Measurements from ENCODE around the gene NLRP8.

Gene NLRP8

DNA sequence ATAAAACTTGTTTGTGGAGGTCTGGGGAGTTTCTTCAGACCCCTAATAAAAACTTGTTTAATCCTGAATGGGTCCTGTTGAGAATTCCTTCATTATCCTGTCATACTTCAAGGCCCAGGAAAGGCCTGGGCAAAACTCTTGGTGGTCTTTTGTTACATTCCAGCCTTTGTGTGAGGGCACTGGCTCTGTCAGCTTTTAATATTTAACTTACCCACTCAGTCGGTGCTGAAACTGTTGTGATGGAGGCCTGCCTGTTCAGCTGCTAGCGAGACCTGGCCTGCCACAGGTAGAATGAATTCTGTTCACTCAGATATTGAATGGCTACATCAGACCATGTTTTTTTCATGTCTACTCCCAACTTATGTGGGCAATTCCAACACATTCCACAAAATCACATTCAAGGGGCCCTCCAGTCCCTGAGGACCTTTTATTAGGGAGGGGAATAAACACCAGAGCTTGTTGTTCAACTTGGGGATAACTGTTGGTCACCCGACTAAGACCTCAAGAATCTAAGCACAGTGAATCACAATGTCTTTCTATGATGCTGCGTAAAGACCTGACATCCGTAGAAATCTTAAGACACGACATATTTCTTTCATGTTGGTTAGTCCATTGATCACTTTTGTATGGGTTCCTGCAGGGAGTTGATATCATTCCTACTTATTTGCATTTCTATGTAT, 12.5 kb downstream of the NLRP8 start:
- TF ChIP-seq, protein P1, sequence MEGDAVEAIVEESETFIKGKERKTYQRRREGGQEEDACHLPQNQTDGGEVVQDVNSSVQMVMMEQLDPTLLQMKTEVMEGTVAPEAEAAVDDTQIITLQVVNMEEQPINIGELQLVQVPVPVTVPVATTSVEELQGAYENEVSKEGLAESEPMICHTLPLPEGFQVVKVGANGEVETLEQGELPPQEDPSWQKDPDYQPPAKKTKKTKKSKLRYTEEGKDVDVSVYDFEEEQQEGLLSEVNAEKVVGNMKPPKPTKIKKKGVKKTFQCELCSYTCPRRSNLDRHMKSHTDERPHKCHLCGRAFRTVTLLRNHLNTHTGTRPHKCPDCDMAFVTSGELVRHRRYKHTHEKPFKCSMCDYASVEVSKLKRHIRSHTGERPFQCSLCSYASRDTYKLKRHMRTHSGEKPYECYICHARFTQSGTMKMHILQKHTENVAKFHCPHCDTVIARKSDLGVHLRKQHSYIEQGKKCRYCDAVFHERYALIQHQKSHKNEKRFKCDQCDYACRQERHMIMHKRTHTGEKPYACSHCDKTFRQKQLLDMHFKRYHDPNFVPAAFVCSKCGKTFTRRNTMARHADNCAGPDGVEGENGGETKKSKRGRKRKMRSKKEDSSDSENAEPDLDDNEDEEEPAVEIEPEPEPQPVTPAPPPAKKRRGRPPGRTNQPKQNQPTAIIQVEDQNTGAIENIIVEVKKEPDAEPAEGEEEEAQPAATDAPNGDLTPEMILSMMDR (IDR thresholded peaks at IDR 0.05; ENCODE audit: low read depth, low read length) = no peak
- no peak overlapping the region for H3K4me3 ChIP-seq (replicated peaks in 1 of 2; ENCODE audit: low read depth in 2 of 2, low read length in 2 of 2)
- no peak for DNase-seq (ENCODE audit: low read depth in 2 of 2)

DNA sequence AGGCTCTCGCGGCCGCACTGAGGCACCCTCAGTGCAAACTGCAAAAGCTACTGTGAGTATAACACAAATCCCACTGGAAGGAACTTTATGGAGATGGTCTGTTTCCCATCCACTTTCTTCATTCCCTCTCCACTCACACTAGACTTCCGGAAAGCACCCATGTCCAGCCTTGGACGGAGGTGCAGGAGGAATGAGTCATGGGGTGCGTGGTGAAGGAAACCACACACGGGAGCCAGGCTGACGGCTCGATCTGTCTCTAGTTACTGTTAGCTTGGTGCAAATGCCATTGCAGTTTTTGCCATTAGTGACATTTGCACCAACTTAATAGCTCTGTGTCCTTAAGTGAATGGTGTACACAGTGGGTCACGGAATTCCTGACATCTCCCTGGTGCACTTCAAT, 14.6 kb downstream of the NLRP8 start:
- TF ChIP-seq, protein P1 (IDR thresholded peaks at IDR 0.05; ENCODE audit: low read depth, low read length) = no peak
- no peak overlapping the region for H3K4me3 ChIP-seq (replicated peaks in 1 of 2; ENCODE audit: low read depth in 2 of 2, low read length in 2 of 2)
- no peak for DNase-seq (ENCODE audit: low read depth in 2 of 2)

DNA sequence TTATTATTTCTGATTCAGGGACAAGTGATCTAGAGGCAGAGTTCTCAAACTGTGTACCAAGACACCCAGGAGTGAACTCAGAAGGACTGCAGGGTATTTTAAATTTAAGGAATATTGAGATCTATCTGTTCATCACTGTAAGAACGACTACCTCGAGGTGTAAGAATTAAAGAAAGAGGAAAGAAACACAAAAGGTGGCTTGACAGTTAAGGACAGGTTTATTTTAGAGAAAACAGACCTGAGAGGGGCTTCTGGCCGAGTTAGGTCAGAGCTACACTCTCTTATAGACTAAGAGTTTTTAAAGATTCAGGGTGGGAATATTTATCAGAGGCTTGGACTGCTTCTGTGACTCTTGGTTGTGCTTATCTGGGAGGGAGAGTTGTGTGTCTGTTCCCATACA, 26.4 kb downstream of the NLRP8 start:
- H3K4me3 ChIP-seq (replicated peaks in 1 of 2; ENCODE audit: low read depth in 2 of 2, low read length in 2 of 2) = no peak overlapping the region
- TF ChIP-seq, protein P1 (IDR thresholded peaks at IDR 0.05; ENCODE audit: low read depth, low read length) = no peak
- DNase-seq (ENCODE audit: low read depth in 2 of 2) = no peak

DNA sequence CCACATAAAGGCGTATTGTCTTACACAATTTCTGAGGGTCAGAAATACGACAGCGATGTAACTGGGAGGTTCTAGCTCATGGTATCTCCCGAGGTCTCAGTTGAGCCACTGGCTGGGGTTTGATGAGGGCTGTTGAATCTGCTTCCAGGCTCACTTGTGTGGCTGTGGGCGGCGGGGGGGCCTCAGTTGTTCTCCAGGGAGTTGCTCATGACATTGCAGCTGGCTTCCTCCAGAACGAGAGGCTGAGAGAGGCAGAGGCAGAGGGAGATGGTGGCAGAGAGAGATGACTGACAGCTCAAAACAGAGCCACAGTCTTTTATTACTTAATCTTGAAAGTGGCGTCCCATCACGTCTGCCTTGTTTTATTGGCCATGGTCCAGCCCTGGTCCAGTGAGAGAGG, 32.8 kb downstream of the NLRP8 start:
- TF ChIP-seq, protein P1 (IDR thresholded peaks at IDR 0.05; ENCODE audit: low read depth, low read length) = no peak
- H3K4me3 ChIP-seq (replicated peaks in 1 of 2; ENCODE audit: low read depth in 2 of 2, low read length in 2 of 2) = no peak overlapping the region
- no peak for DNase-seq (ENCODE audit: low read depth in 2 of 2)

DNA sequence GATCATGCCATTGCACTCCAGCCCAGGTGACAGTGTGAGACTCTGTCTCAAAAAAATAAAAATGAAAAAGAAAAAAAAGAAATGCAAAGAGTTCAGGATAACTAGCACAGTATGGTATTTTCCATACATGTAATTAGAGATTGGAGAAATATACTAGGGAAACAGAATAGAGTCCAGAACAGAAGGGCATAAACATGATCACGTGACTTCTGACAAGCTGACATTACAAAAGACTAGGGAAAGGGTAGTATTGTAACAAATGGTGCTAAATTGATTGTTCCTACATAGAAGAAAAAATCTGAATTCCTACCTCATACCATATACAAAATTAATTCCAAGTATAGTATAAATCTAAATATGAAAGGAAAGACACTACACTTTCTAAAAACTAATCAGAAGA, 37.6 kb downstream of the NLRP8 start:
- no peak for DNase-seq (ENCODE audit: low read depth in 2 of 2)
- TF ChIP-seq, protein P1 (IDR thresholded peaks at IDR 0.05; ENCODE audit: low read depth, low read length) = no peak

DNA sequence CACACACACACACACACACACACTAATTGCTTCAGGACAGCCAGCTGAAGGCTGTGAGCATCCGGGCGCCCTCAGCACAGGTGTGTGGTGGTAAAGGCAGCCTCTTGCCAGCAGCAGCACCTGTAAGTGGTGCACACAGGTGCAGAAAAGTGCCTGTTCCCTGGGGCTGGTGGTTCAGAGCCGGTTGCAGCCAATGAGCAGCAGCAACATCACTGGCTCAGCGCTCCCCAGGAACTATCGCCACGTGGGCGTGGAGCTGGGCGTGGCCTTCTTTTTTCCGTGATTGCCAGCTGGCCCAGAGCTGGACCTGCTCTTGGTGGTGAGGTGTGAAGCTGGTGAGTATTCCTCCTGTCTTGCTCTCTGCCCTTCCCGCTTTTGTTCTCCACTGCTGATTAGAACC, 38.9 kb downstream of the NLRP8 start, which contains the start of gene NLRP5:
TSS of gene NLRP5 (plus strand) at position 289 of the 400 bp plus-strand sequence.
- H3K4me3 ChIP-seq (replicated peaks in 1 of 2; ENCODE audit: low read depth in 2 of 2, low read length in 2 of 2) = no peak within 1 kb of the TSS
- DNase-seq (ENCODE audit: low read depth in 2 of 2) = no peak
- TF ChIP-seq, protein P1 (IDR thresholded peaks at IDR 0.05; ENCODE audit: low read depth, low read length) = no peak

More for the DNA sequence above, 37.6 kb downstream of the NLRP8 start:
- no peak overlapping the region for H3K4me3 ChIP-seq (replicated peaks in 1 of 2; ENCODE audit: low read depth in 2 of 2, low read length in 2 of 2)

DNA sequence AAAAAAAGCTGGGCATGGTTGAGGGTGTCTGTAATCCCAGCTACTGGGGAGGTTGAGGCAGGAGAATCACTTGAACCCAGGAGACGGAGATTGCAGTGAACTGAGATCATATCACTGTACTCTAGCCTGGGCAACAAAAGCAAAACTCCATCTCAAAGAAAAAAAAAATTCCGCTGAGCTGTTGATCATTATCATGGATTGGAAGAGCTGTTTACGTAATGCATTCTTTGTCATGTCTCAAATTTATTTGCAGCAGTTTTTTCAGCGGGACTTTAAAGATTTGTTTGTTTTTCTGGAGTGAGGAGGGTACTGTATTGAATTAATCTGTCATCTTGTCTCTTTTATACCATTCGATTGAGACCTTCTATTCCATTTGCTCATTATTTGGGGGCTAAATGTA, 43.2 kb downstream of the NLRP8 start:
- DNase-seq (ENCODE audit: low read depth in 2 of 2) = no peak
- TF ChIP-seq, protein P1 (IDR thresholded peaks at IDR 0.05; ENCODE audit: low read depth, low read length) = no peak
- no peak overlapping the region for H3K4me3 ChIP-seq (replicated peaks in 1 of 2; ENCODE audit: low read depth in 2 of 2, low read length in 2 of 2)
